Calu3 (cell line): ENCODE data around the gene FOXF2. TPM values are rescaled to one million over a fixed set of nuclear protein-coding genes. Genes with fewer than 3 reads are reported as not detected.

ENCODE experiments used
- BruUV-seq: library from RNA; stranded (reverse); fragments of 400-500 nt; replicated peaks from 2 replicates; lab custom pipeline; 2021; lab: Mats Ljungman, UMichigan
- CTCF ChIA-PET: fragments of 300-600 bp; sonication (Branson Sonifier 250); formaldehyde crosslinking; loops from one replicate; lab custom pipeline; 2022; ENCODE audit warnings: antibody characterized with exemption; lab: Charles Lee
- DNase-seq: peaks from one replicate; pipeline ENCODE4 v3.0.0; 2022
- H3K27ac Mint-ChIP-seq: one replicate; pipeline ENCODE4 v1.8.0; 2022; ENCODE audit warnings: mixed read lengths; ENCODE audit not compliant: unreplicated experiment
- H3K27me3 Mint-ChIP-seq: one replicate; pipeline ENCODE4 v1.8.0; 2022; ENCODE audit warnings: mixed read lengths; ENCODE audit not compliant: unreplicated experiment
- H3K36me3 Mint-ChIP-seq: one replicate; pipeline ENCODE4 v1.8.0; 2022; ENCODE audit warnings: mild to moderate bottlenecking, moderate library complexity, mixed read lengths; ENCODE audit not compliant: insufficient read depth, unreplicated experiment
- H3K4me1 Mint-ChIP-seq: one replicate; pipeline ENCODE4 v1.8.0; 2022; ENCODE audit warnings: mild to moderate bottlenecking, low read depth, mixed read lengths; ENCODE audit not compliant: unreplicated experiment
- H3K4me3 Mint-ChIP-seq: one replicate; pipeline ENCODE4 v1.8.0; 2022; ENCODE audit warnings: mild to moderate bottlenecking, low read depth, moderate library complexity, mixed read lengths; ENCODE audit not compliant: unreplicated experiment
- H3K9me3 Mint-ChIP-seq: one replicate; pipeline ENCODE4 v1.8.0; 2022; ENCODE audit warnings: low read depth, mixed read lengths; ENCODE audit not compliant: unreplicated experiment
- CTCF ChIP-seq: fragments of 200-600 bp; IDR thresholded peaks from one replicate; pipeline ENCODE4 v1.8.0; 2022; ENCODE audit warnings: antibody characterized with exemption; ENCODE audit not compliant: unreplicated experiment
- intact Hi-C: fragments of 100-400 bp; cut with micrococcal nuclease; formaldehyde crosslinking; loops from one replicate; pipeline ENCODE4 v1.10.0; 2022; ENCODE audit not compliant: unreplicated experiment
- total RNA-seq: library from RNA; stranded (reverse); gene quantifications from 2 replicates; pipeline ENCODE4 v1.2.3, GENCODE V29; 2022

The FOXF2 gene
- total RNA-seq, 1 experiment from 2014 or later = 0.14 TPM

GRCh38 chr6:1400126-1400850 lies 10.9 kb downstream of the FOXF2 start:
- CTCF ChIA-PET = interaction anchor here (0.6 kb wide), 1 partner anchor 19 kb away, joined by 3 read pairs; no protein-coding TSS in a partner anchor
- Mint-ChIP-seq H3K27me3 (peaks cover 43% of the 10 kb centered on the region), H3K36me3 (no peaks in the 10 kb centered on the region), H3K9me3 (no peaks in the 10 kb centered on the region), H3K4me1 (no peaks in the 10 kb centered on the region), H3K4me3 (no peak overlapping the region), H3K27ac (no peak overlapping the region)
- no peak for DNase-seq
- no peak for TF ChIP-seq CTCF
- intact Hi-C loops = no loop called here
- no TSS peak for BruUV-seq

- H3K4me1 Mint-ChIP-seq = no peaks in the 10 kb centered on the region
- DNase-seq = no peak
- H3K27ac Mint-ChIP-seq = no peak overlapping the region
- TF ChIP-seq CTCF = no peak
- H3K9me3 Mint-ChIP-seq = no peaks in the 10 kb centered on the region
- BruUV-seq = no TSS peak
- CTCF ChIA-PET = no interaction called here
- no peaks in the 10 kb centered on the region for H3K36me3 Mint-ChIP-seq
- H3K4me3 Mint-ChIP-seq = no peak overlapping the region
- H3K27me3 Mint-ChIP-seq = peaks cover 22% of the 10 kb centered on the region
- intact Hi-C loops = no loop called here
Measured at GRCh38 chr6:1402369-1402768, 13.0 kb downstream of the FOXF2 start.

GRCh38 chr6:1402868-1403267 lies 13.5 kb downstream of the FOXF2 start:
- Mint-ChIP-seq H3K4me1 (no peaks in the 10 kb centered on the region), H3K27me3 (peaks cover 17% of the 10 kb centered on the region), H3K36me3 (no peaks in the 10 kb centered on the region), H3K9me3 (no peaks in the 10 kb centered on the region), H3K27ac (no peak overlapping the region), H3K4me3 (no peak overlapping the region)
- intact Hi-C loops = no loop called here
- BruUV-seq = no TSS peak
- TF ChIP-seq CTCF = no peak
- CTCF ChIA-PET = no interaction called here
- no peak for DNase-seq

GRCh38 chr6:1403851-1404712 lies 14.7 kb downstream of the FOXF2 start:
- H3K4me1 Mint-ChIP-seq = no peaks in the 10 kb centered on the region
- BruUV-seq = no TSS peak
- no peaks in the 10 kb centered on the region for H3K9me3 Mint-ChIP-seq
- H3K27me3 Mint-ChIP-seq = peaks cover 5% of the 10 kb centered on the region
- TF ChIP-seq CTCF = no peak
- intact Hi-C loops = no loop called here
- CTCF ChIA-PET = no interaction called here
- DNase-seq = no peak
- H3K27ac Mint-ChIP-seq = no peak overlapping the region
- no peaks in the 10 kb centered on the region for H3K36me3 Mint-ChIP-seq
- no peak overlapping the region for H3K4me3 Mint-ChIP-seq
